ENCODE measurements around the gene ACSL1. TPM values are rescaled to one million over a fixed set of nuclear protein-coding genes. Genes with fewer than 3 reads are reported as not detected.

Gene ACSL1
- total and polyA plus RNA-seq, 2 experiments from 2014 or later: 6.2 to 13.1 TPM

- TF ChIP-seq ZNF462 (CRISPR knock-in tag; IDR thresholded peaks at IDR 0.05): no peak
- no peak for TF ChIP-seq NANOG (IDR thresholded peaks at IDR 0.05; ENCODE audit: borderline replicate concordance)
- TF ChIP-seq ZNF114 (CRISPR knock-in tag; IDR thresholded peaks at IDR 0.05): no peak
- no peak for TF ChIP-seq STAT1 (IDR thresholded peaks at IDR 0.05; ENCODE audit: unreplicated experiment)
- TF ChIP-seq CREB1 (CRISPR knock-in tag; IDR thresholded peaks at IDR 0.05; ENCODE audit: low read depth): no peak
- no peak for TF ChIP-seq JUNB (IDR thresholded peaks at IDR 0.05; ENCODE audit: unreplicated experiment)
- no peak for TF ChIP-seq ZNF331 (CRISPR knock-in tag; IDR thresholded peaks at IDR 0.05; ENCODE audit: low read depth)
These were observed 8.1 kb downstream of the ACSL1 start (continued) for GRCh38 chr4:184817494-184818215.

GRCh38 chr4:184816962-184817361, 8.8 kb downstream of the ACSL1 start:
- H3K9me2 ChIP-seq (ENCODE audit: insufficient read depth): no peaks in the 10 kb centered on the region
- H2AFZ ChIP-seq: no peak overlapping the region
- H3K27me3 ChIP-seq (ENCODE audit: insufficient read depth): no peaks in the 10 kb centered on the region
- no peak overlapping the region for H3K27ac ChIP-seq (ENCODE audit: low read depth)
- H3K9me3 Mint-ChIP-seq: no peaks in the 10 kb centered on the region
- no peaks in the 10 kb centered on the region for H4K20me1 ChIP-seq (replicated peaks; ENCODE audit: insufficient read depth)
- ATAC-seq: no peak
- no peak overlapping the region for H3K27ac Mint-ChIP-seq
- H3K4me1 Mint-ChIP-seq: peaks cover 22% of the 10 kb centered on the region
- H3K36me3 Mint-ChIP-seq (ENCODE audit: low read depth): no peaks in the 10 kb centered on the region
- H3K27me3 Mint-ChIP-seq (ENCODE audit: insufficient read depth, low read depth, poor library complexity): peaks cover 5% of the 10 kb centered on the region
- no peaks in the 10 kb centered on the region for H3F3A ChIP-seq (replicated peaks; ENCODE audit: low read depth)
- no peaks in the 10 kb centered on the region for H3K36me3 ChIP-seq (ENCODE audit: insufficient read depth)
- no peak overlapping the region for H3K4me3 ChIP-seq
- H3K4me2 ChIP-seq: no peak overlapping the region
- no peaks in the 10 kb centered on the region for H3K79me2 ChIP-seq (replicated peaks; ENCODE audit: insufficient read depth)
- no peak for TF ChIP-seq ETS1 (IDR thresholded peaks at IDR 0.05)
- H3K4me1 ChIP-seq (ENCODE audit: insufficient read depth): peaks cover 6% of the 10 kb centered on the region
- no peak for DNase-seq (ENCODE audit: low spot score)
- no peak overlapping the region for H3K4me3 Mint-ChIP-seq

All from GM23338 (cell line).